ENCODE measurements around the gene CFAP44. TPM values are rescaled to one million over a fixed set of nuclear protein-coding genes. Genes with fewer than 3 reads are reported as not detected.
"Not testable (repeated sequence)": the region's sequence is repeated elsewhere in the genome, so short reads cannot be mapped to it uniquely, and the experiment has no call there.

The CFAP44 gene, protein sequence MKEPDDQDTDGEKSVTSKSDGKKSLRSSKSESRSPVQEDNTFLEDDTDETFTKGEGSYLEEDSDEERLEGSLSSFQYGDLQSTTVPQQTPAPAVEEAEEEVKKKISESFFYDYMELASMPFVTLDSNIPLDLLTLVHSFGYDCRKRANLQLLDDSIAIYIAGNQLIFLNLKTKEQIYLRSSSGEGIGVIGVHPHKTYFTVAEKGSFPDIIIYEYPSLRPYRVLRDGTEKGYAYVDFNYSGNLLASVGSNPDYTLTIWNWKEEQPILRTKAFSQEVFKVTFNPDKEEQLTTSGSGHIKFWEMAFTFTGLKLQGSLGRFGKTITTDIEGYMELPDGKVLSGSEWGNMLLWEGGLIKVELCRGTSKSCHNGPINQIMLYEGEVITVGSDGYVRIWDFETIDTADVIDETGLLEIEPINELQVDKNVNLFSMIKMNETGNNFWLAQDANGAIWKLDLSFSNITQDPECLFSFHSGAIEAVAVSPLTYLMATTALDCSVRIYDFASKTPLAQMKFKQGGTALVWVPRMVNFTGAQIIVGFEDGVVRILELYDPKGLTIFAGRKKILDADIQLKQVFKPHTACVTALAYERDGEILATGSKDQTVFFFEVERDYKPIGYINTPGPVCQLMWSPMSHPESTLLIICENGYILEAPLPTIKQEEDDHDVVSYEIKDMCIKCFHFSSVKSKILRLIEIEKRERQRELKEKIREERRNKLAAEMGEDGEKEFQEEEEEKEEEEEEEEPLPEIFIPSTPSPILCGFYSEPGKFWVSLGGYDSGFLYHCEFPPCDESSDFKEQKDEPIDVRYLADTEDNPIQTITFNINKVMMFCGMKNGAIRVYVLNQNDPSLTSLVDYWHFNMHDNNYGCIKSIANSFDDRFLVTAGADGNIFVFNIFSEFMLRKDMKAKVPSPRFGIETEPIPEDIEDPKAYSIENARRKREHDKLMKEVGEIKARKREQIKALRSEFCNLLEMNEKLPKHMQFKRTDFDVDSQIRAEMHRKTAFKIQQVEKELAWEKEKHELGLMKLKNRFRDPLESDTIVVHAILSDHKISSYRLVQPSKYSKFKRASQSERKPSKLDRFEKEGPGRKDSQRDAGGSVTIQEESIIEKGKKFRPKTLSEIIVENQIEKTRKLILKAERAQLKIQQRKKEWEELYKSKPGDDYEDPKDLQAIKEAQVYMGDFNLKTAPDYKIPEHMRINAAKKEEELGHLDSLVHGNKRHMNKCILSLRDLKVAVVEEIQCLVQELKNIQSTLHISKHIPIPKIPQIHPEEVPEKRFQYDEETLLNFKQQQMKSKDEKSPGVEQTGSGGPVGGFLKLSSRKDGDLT (N-terminal part only)
- 10 to 100 TPM; 10.8 to 17.5 (median 16.7) TPM for total RNA-seq
- long read RNA-seq, donor 1, result 0 reads
- long read RNA-seq, donor 2, partial matches to known transcripts, result 1 of 1 reads
- long read RNA-seq, donor 2, other reads (novel, unspliced or antisense), result 0 of 1 reads

DNA sequence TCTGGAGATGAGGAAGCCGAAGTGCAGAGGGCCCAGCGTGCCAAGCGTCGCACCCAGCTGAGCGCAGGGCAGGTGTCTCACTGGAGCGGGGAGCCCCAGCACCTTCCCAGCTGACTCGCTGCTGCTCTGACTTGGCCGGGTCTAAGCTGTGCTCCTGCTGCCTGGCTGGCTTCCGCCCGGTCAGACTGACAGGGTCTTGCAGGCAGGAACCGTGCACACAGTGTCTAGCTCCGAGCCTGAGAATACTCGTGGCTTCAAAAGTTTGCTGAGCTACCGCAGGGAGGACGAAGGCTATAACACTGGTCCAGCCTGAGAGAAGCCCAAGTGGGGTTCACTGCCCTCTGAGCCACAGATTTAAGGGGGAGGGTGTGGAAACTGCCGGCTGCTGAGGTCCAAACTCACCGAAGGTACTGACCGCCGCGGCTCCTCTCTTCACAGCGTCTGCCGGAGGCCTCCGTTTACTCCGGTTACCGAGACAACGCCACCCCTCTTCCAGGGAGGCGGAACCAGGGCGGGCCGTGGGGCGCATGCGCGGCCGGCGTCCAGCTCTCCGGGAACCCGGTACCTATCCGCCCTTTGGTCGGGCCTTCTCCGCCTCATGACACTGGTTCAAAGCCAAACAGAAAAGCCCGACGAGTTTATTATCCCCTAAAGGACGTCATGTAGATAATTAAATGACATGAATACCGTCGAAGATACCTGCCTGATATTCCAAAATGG lies at the start of gene CFAP44:
CFAP44 (minus strand) TSS at position 443 of the 720 bp plus-strand sequence. CDS start 7,829 bp downstream, outside the sequence.
- H3K9me3 ChIP-seq, result no peaks in the 10 kb centered on the region
- TF ChIP-seq, protein P1, sequence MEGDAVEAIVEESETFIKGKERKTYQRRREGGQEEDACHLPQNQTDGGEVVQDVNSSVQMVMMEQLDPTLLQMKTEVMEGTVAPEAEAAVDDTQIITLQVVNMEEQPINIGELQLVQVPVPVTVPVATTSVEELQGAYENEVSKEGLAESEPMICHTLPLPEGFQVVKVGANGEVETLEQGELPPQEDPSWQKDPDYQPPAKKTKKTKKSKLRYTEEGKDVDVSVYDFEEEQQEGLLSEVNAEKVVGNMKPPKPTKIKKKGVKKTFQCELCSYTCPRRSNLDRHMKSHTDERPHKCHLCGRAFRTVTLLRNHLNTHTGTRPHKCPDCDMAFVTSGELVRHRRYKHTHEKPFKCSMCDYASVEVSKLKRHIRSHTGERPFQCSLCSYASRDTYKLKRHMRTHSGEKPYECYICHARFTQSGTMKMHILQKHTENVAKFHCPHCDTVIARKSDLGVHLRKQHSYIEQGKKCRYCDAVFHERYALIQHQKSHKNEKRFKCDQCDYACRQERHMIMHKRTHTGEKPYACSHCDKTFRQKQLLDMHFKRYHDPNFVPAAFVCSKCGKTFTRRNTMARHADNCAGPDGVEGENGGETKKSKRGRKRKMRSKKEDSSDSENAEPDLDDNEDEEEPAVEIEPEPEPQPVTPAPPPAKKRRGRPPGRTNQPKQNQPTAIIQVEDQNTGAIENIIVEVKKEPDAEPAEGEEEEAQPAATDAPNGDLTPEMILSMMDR (IDR thresholded peaks at IDR 0.05), result no peak
- peak; percentile 66 to 76 (median 69) for DNase-seq
- H3K4me1 ChIP-seq (ENCODE audit: low read depth), result no peaks in the 10 kb centered on the region
- peak; percentile 74 for ATAC-seq
- no peaks in the 10 kb centered on the region for H3K36me3 ChIP-seq (ENCODE audit: low read depth)
- no peak within 1 kb of the TSS for H3K4me3 ChIP-seq
- intact Hi-C loops (cut with DNase I, micrococcal nuclease), result no loop called here

DNA sequence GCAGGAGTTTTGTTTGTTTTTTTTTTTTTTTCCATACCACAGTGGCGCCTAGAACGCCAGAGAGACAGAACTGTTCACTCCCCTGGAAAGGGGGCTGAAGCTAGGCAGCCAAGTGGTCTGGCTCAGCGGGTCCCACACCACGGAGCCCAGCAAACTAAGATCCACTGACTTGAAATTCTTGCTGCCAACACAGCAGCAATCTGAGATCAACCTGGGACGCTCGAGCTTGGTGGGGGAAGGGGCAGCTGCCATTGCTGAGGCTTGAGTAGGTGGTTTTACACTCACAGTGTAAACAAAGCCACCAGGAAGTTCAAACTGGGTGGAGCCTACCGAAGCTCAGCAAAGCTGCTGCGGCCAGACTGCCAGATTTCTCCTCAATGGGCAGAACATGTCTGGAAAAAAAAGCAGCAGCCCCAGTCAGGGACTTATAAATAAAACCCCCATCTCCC lies 43.9 kb upstream of the CFAP44 start:
- H3K9me3 ChIP-seq, result no peaks in the 10 kb centered on the region
- ATAC-seq, result no peak
- DNase-seq, result peak in 2 of 3 donors; percentile 11 to 26
- TF ChIP-seq, protein P1 (IDR thresholded peaks at IDR 0.05), result no peak
- no peaks in the 10 kb centered on the region for H3K36me3 ChIP-seq (ENCODE audit: low read depth)
- no peak overlapping the region for H3K4me3 ChIP-seq
- intact Hi-C loops (cut with DNase I, micrococcal nuclease), result no loop called here
- no peaks in the 10 kb centered on the region for H3K4me1 ChIP-seq (ENCODE audit: low read depth)

DNA sequence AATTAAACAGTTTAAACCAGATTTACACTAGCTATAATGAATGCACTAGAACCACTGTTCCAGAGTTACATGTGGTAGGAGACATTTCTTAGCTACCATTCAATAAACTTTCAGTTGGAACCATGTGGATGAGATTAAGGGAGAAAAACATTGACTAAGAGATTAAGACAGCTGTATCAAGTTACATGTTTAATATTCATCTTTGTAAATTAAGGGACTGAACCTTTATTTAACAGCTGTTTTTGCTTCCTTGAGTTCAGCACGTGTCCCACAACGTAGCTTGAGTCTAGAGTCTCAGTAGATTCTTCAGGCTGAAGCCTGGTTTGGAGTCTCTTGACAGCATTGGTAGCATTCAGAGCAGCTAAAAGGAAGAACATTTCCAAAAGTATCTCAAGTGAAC lies 27.2 kb upstream of the CFAP44 start:
- H3K9me3 ChIP-seq, result no peaks in the 10 kb centered on the region
- DNase-seq (no peak), ATAC-seq (no peak)
- no peaks in the 10 kb centered on the region for H3K4me1 ChIP-seq (ENCODE audit: low read depth)
- no peaks in the 10 kb centered on the region for H3K36me3 ChIP-seq (ENCODE audit: low read depth)
- TF ChIP-seq, protein P1 (IDR thresholded peaks at IDR 0.05), result no peak
- intact Hi-C loops (cut with DNase I, micrococcal nuclease), result no loop called here
- H3K4me3 ChIP-seq, result no peak overlapping the region

DNA sequence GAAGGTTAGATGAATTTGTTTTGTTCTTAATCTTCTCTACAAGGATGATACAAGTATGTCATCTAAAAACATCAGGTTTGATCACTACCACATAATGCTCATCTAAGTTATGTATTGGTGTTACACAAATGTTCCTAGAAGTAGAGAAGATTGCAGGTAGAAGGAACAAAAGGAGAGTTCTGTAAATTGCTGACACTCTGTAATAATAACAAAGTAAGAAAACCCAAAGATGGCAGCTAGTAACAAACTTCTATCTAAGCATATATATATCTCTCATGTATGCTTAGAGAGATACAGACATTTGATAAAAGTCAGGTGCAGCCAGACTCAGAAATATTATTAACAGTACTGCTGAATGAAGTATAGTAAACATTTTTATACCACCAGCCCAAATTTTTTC lies 20.2 kb upstream of the CFAP44 start:
- no peaks in the 10 kb centered on the region for H3K4me1 ChIP-seq (ENCODE audit: low read depth)
- TF ChIP-seq, protein P1 (IDR thresholded peaks at IDR 0.05), result no peak
- H3K9me3 ChIP-seq, result no peaks in the 10 kb centered on the region
- DNase-seq (no peak), ATAC-seq (no peak)
- H3K4me3 ChIP-seq, result no peak overlapping the region
- intact Hi-C loops (cut with DNase I, micrococcal nuclease), result no loop called here
- no peaks in the 10 kb centered on the region for H3K36me3 ChIP-seq (ENCODE audit: low read depth)

DNA sequence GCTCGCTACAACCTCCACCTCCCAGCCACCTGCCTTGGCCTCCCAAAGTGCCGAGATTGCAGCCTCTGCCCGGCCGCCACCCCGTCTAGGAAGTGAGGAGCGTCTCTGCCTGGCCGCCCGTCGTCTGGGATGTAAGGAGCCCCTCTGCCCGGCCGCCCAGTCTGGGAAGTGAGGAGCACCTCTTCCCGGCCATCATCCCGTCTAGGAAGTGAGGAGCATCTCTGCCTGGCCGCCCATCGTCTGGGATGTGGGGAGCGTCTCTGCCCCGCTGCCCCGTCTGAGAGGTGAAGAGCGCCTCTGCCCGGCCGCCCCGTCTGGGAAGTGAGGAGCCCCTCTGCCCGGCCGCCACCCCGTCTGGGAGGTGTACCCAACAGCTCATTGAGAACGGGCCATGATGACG lies 17.3 kb upstream of the CFAP44 start:
- intact Hi-C loops (cut with DNase I, micrococcal nuclease); DNase-seq; H3K36me3 ChIP-seq (ENCODE audit: low read depth); ATAC-seq; H3K9me3 ChIP-seq; H3K4me1 ChIP-seq (ENCODE audit: low read depth); H3K4me3 ChIP-seq: not testable (repeated sequence)
